ENCODE measurements around the gene SNRNP200.

Gene SNRNP200

DNA sequence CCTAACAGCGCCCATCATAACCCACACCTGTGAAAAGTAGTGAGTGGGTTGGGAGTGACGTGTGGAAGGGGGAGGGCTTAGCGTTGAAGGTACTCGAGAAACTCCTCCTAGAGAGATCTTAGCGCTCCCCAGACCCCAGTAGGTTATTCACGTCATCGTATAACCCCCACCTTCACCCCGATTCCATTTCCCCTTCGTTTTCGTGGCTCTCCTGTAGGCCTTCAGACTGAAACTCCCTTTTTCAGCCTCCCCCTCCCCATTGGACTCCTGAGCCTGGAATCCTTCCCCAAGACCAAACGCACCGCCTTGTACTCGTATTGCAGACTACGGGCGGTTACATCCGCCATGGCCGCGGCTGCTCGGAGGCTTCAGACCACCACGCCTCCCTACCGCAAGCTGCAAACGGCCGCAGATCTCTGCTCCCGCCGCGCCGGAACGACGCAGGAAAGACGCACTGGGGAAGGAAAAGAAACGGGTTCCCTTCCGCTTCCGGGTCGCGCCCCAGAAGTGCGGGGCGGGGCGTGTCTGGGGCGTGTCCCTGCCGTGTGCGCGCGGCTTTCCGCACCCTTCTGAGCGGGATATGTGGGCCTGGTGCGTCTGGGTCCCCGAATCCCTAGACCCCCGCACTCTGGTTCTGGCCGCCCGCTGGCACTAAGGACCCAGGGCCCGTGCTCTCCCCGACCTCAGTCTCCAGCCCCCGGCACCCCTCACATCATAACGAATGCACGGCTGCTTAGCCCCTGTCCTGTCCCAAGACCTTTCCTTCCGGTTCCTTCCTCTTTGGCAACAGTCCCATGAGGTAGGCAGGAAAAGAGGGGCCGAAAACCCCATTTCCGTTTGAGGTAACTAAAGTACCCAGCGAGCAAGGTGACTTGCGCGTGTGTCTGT, at the start of gene SNRNP200:
SNRNP200 (minus strand) TSS at position 456 of the 888 bp plus-strand sequence; CDS start at position 347, 109 bp downstream.
- DNase-seq, result peak; percentile 60

DNA sequence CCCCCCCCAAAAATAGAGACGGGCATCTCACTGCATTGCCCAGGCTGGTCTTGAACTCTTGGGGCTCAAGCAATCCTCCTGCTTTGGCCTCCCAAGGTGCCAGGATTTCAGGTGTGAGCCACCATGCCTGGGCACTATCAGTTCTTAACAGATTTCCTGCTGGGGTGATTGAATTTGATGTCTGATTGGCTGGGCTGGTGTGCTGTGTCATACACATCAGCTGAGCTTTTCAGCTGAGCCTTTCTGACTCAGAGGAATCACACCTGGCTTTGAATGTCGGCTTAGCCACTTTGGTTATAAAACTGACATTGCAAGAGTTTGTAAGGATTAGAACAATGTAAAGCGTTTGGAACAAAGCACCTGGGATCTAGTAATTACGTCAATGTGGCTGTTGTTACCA, 49.1 kb upstream of the SNRNP200 start:
- no peak for DNase-seq

DNA sequence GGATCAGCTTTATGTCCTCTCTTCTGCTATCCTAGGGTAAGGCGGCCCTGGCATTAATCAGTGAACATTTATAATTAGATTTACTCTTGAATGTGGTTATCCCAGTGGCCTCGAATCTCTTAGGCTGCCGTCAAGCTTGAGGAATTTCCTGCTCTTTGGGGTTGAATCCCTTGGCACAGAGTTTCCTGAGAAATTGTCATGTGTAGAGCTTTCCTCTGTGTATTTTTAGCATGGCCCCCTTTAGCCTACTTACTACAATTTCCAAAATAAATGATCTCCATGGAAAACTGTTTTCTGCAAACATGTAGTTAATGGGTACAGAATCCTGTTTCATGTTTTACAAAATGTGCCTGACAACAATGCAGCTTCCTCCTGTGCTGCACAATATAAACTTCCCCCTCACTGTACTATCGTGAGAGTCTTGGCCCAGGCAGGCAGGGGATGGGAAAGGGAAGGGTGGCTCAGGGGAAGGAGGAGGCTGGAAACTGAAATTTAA, 48.3 kb upstream of the SNRNP200 start:
- no peak for DNase-seq

DNA sequence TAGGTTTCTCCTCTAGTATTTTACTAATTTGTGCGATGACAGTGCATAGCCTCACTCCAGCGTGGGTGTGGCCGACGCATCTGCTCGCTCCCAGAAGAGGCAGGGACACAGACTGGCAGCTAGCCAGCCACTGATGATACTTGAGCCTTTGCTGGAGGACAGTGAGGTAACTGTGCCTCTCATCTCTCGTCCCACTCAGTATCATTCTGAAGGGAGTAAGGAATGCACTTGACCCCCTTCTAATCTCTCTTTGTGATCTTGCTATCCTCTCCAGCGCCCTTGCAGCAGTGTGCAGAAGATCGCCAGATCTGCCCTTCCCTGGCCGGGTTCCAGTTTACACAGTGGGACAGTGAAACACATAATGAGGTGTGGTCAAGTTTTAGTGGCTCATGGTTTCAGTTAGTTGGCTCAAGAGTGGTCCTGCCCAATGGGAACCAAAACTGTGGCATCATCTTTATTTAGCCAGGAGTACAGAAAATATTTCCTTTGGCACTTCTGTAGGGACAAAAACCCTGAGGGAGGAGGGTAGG, 47.8 kb upstream of the SNRNP200 start:
- DNase-seq, result no peak

DNA sequence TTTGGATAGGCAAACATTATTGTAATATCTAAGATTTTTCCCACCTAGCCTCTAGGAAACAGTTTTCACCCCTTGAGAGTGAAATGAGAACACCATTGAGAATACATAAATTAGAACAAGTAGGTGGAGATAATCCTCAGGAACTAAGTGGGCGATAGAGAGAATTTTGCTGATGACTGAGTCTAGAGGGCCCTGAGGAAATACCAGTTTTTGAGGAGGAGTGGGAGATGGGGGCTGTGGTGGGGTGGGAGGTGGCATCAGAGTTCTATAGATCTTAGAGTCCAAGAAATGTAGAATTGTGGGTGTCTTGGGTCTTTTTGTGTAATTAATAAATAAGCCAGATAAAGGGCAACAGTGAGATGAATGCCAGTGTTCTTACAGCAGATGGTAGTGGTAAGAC, 42.0 kb upstream of the SNRNP200 start:
- DNase-seq, result no peak

DNA sequence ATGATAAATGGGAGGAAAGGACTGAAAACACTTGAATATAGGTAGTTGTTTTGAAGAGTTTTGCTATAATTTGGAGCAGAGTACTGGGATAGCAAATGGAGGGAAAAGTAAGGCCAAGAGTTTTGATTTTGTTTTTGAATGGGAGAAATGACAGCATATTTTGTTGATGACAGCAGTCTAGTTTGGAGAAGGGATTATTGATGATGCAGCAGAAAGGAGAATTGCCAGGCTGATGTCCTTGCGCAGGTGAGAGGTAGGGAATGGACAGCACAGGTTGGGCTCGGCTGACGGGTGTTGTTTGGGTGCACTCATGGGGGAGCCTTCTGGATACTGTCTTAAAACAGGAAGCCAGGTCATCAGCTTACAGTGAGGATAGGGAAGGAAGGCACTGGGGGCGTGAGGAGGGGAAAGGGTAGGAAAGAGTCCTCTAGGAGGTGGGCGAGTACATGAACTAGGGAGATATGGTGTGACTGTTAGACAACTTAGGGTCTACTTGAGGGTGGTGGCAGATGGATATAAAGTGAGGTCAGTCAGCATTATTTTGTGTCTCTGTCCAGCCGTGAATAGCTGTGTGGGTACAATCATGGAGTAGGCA, 40.6 kb upstream of the SNRNP200 start:
- DNase-seq, result no peak

DNA sequence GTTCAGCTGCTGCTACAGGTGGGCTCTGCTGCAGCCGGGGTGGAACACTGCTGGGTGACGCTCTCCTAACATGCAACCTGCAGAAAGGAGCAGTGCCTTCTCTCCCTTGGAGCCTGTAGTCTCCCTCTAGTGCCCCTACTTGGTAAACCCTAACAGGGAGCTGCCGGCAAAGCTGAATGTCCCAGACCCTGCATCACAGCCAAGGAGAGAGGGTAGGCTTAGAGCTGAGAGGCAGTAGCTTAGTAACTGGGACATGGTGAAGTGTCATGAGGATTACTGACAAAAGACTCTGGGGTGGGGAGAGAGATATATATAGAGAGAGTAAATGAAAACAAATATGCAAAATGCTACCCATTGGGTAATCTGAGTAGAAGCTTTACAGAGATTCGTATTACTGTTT, 40.1 kb upstream of the SNRNP200 start:
- DNase-seq, result no peak

DNA sequence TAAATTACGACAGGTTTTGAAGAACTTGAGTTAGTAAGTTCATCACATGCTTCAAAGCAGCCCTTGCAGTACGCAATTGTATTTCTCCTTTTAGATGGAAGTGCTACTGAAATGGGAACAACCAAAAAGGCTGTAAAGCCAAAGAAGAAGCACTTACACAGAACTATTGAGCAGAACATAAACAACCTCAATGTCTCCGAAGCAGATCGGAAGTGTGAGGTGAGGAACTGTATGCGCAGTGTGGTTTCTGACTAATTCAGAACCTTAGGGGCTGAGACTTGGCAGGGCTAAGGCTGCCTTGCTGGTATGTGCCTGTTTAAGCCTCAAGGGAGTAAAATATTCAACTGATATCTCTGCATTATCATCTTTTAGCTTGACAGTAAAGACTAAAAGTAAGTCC, 38.7 kb upstream of the SNRNP200 start:
- no peak for DNase-seq

DNA sequence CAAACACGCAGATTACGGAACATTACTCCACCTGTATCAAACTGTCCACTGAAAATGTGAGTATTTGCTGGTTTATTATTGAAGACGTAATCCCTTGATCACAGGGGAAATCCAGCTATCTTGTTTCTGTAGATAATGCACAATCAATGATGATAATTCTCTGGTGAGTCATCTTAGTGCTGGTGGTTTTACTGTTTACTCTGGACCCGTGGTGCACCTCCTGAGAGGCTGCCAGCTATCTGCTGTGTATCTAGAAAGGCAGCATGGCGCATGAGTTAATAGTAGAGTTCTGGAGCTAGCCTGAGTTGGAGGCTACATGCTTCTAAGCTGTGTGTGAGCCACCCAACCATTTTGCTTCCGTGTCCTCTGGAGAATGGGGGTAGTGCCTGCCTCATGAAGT, 36.7 kb upstream of the SNRNP200 start:
- DNase-seq, result peak; percentile 38

DNA sequence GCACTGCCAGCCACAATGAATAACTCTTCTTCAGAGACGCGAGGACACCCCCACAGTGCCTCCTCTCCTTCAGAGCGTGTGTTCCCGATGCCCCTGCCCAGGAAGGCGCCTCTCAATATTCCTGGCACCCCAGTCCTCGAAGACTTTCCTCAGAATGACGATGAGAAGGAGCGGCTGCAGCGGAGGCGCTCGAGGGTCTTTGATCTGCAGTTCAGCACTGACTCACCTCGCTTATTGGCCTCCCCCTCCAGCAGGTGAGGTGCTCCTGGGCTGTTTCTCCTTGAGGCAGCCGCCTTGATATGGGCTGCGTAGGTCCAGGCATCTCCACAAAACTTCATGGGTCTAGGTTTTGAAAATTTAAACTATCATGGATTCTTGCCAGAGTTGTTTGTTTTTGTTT, 36.3 kb upstream of the SNRNP200 start:
- no peak for DNase-seq

DNA sequence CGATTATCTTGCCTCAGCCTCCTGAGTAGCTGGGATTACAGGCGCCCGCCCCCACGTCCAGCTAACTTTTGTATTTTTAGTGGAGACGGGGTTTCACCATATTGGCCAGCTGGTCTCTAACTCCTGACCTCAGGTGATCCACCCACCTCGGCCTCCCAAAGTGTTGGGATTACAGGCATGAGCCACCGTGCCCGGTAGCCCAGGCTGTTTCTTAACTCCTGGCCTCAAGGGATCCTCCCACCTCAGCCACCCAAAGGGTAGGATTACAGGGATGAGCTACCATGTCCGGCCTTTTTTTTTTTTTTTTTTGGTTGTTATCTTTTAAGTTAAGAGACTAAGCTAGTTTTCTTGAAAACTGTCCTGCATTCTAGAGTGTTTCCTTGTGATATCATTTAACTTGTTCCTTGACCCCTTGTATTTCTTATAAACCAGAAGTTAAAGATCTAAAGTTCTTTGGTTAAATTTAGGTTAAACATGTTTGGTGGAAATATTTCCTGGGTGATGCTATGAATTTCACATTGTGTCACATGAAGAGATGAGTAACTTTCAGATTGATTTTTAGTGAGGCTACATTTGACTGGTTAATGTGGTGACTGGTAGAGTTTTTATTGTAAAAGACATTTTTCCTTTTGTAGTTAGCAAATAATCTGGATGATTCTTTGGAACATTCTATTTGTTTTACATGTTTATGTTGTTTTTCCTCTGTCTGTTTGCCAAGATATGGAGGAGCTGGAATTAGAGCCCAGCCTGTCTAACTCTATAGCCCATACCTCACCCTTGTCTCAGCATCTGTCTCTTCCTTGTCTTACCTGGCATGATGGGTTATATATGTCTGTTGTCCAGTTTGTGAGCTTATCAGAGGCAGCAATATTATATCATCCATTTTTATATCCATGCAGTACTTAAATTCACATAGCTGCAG, 35.4 kb upstream of the SNRNP200 start:
- DNase-seq, result no peak

DNA sequence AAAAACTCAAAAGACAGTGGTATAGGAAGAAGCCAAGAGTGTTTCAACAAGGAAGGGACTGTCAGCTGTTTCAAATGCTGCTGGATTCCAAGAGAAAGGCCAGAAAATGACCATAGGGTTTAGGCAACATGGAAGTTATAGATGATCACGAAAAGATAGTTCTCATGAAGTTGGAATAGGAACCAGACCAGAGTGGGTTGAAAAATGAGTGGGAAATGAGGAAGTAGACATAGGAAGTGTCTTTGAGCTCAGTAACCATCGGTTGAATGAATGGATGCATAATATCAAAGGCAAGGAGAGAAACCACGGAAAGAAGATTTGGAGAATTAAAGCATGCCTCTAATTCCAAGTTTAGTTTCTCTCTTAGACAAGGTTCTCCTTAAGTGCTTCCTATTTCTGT, 31.5 kb upstream of the SNRNP200 start:
- DNase-seq, result no peak

DNA sequence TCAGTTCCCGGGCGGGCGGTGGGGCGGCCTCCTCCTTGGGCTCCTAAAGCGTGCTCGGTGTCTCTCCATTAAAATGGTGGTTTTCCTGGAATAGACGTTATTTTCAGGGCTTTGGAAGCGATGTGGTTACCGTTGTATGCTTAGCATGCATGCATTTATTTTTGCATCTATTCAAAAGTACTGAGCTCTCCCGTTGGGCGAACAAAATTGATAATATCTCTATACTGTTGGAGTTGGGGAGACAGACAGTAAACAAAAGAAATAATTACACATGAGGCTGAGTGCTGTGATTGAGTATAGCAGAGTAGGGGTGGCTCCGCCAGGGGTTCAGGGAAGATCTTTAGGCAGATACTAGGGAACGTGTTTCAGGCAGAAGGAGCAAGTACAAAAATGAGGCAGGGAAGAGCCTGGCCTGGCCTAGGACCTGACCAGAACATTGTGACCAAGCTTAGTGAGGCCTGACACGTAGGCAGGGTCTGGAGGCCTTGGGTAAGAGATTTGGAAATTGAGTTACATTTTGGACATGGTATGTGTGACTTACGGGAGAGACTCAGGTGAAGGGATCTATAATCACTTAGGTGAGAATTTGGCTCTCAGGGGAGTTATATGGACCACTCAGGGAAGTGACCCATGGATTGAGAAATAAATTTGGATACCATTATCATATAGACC, 30.9 kb upstream of the SNRNP200 start:
- DNase-seq, result no peak

DNA sequence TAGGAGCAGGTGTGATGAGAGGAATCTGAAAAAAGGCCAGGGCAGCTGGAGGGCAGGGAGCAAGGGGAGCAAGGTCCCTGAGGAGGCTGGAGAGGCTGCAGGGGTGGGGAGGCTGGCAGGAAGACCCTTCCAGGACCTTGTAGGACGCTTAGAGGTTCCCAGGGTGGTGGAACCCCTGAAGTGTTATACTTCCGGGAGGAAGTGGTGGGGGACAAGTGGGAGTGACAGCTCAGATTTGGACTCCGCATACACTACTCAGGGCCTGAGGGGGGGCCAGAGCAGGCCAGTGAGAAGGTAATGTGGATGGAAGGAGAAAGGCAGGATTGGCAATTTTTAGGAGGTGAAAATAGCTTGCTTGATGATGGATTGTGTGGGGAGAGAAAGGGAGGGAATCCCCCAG, 28.4 kb upstream of the SNRNP200 start:
- DNase-seq, result no peak

DNA sequence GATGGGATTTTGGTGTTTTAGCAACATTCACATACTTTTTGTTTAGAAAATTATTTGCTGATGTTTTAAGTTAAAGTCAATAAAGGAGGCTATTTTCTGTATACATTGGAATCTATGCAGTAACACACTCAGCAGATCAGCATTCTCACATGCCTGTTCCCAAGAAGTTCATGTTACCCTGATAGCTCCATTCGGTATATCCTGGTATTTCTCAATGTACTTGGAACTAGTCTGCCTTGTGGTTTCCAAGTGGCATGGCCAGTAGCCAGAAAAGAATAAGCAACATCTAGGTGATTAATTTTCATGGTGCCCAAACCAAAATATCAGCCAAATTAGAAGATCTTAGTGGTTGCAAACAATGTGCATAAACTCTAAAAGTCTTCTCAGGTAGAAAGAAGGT, 25.1 kb upstream of the SNRNP200 start:
- DNase-seq, result no peak

DNA sequence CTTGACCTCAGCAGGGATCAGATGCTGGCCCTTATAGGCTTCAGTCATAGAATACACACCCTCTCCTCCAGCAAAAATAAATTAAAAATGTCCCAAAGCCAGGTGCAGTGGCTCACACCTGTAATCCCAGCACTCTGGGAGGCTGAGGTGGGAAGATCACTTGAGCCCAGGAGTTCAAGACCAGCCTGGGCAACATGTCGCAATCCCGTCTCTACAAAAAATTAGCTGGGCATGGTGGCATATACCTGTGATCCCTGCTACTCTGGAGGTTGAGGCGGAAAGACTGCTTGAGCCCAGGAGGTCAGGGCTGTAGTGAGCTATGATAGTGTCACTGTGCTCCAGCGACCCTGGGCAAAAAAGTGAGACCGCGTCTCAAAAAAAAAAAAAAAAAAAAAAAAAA, 24.5 kb upstream of the SNRNP200 start:
- DNase-seq, result no peak

DNA sequence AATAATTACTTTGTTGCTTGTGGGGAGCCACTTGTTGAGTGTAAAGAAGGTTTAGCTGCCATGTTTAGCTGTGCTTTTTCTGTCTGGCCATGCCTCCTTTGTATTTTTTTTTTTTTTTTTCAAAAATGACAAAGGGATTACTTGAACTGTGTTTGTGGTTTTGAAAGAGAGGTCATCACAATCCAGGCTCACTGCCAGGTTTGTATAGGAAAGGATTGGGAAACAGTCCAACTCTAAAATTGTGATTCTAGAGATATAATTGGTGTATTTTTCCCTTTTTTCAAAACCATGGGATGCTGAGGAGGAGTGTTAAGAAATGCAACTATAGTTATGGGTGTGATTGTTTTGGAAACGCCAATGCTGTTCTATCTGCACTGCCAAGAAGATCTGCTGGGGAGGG, 24.1 kb upstream of the SNRNP200 start:
- no peak for DNase-seq

DNA sequence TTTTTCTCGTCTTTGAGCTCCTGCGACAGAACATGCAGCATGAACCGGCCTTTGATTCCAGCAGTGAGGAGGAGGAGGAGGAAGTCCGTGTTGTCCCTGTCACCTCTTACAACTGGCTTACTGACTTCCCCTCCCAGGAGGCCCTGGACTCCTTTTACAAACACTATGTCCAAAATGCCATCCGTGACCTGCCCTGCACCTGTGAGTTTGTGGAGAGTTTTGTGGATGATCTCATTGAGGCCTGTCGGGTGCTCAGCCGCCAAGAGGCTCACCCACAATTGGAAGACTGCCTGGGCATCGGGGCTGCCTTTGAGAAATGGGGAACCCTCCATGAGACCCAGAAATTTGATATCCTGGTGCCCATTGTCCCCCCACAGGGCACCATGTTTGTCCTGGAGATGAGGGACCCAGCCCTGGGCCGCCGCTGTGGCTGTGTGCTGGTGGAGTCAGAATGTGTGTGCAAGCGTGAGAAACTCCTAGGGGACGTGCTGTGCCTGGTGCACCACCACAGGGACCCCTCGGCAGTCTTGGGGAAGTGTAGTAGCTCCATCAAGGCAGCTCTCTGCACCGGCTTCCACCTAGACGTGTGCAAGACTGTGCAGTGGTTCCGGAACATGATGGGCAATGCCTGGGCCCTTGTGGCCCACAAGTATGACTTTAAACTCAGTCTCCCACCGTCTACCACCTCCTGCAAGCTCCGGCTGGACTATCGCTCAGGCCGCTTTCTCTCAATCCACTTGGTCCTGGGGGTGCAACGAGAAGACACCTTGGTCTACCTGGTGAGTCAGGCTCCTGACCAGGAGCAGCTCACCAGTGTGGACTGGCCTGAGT, 21.9 kb upstream of the SNRNP200 start:
- DNase-seq, result no peak

DNA sequence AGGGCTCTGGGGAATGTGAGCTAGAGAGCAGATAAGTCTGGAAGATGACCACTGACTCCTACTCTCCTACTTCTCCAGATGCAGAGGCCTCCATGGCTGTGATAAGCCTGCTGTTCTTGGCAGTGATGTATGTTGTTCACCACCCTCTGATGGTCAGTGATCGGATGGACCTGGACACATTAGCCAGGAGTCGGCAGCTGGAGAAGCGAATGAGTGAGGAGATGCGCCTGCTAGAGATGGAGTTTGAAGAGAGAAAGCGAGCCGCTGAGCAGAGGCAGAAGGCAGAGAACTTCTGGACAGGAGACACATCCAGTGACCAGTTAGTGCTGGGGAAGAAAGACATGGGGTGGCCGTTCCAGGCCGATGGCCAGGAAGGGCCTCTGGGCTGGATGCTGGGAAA, 21.2 kb upstream of the SNRNP200 start:
- DNase-seq, result no peak

DNA sequence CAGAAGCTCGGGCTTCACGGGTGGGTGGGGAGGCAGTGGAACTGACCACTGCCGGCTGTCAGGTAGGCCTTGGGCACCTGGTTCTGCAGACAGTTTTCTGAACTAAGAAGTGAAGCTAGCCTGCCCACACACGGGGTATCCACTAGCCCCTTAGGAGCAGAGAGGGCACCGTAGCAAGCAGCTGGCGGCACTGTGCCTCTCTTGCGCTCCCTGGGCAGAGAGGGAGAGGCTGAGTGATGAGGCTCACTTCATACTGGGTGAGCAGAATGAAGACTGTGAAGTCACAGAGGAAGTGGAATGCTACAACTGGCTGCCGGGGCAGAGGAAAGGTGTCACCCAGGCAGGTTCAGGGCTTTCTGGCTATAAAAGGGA, 20.5 kb upstream of the SNRNP200 start:
- DNase-seq, result no peak

DNA sequence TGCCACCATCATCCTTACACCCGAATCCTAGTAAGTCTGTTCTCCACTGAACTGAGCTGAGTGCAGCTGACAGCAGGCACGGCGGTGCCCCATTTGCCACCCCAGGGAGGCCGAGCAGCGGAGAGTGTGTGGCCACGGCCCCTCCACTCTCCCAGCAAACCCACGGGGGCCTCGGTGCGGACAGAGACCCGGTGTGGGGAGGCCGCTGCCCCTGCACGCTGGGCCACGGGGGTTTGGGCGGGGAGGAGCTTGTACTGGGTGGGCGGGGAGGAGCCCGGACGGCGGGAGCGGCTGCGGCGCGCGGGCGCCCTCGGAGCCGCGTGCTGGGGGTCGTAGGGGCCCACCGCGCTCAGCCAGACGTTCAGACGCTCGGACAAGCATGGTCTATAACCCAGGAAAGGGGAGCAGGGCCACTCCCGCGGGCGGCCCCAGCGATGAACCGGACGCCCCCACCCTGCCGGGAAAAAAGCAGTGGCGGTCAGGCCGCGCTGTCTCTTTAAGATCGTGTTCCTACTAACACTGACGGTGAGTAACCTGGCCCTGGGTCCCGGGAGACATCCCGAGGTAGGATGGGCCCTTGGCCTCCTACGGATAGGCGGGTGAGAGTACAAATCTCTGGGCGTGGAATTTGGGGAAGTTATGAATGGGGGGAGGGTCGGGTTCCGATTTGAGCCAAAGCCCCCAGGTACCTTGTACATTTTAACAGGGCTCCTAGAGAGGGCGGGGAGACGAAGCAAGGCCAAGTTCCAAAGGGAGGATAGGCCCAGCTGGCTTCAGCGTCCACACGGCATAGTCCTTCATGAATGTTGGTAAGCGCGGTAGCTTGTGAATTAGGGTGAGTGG, 19.9 kb upstream of the SNRNP200 start, which contains the start of gene ITPRIPL1:
ITPRIPL1 (plus strand) TSS at position 277 of the 843 bp plus-strand sequence; CDS start at position 800, 523 bp downstream.
- DNase-seq, result no peak

All from kidney glomerular epithelial cell (primary cell).